CD4-positive, CD25-positive, alpha-beta regulatory T cell (primary cell): ENCODE results near the gene HSPA2. TPM values are rescaled to one million over a fixed set of nuclear protein-coding genes. Genes with fewer than 3 reads are reported as not detected.

ENCODE experiments used
- ATAC-seq, 2 donors: fragments of 150-1000 bp; cut with Tn5 transposase; one replicate each; pipeline ENCODE4 v1.10.0; 2021; ENCODE audit warnings: low read depth in 2 of 2, moderate number of reproducible peaks in 2 of 2, moderate library complexity in 1 of 2
- DNase-seq, 3 donors: peaks; one replicate each; pipeline versions ENCODE4 v3.0.0 to v3.0.0-alpha.2; 2012 to 2022; ENCODE audit warnings: mixed read lengths in 1 of 3
- H3K27ac ChIP-seq: one replicate; pipeline ENCODE4 v1.7.0; 2013; ENCODE audit warnings: mild to moderate bottlenecking, low read length; ENCODE audit not compliant: insufficient read depth, poor library complexity, severe bottlenecking
- H3K27me3 ChIP-seq: one replicate; pipeline ENCODE4 v1.7.0; 2013; ENCODE audit warnings: low read length; ENCODE audit not compliant: control insufficient read depth, insufficient read depth
- H3K36me3 ChIP-seq: one replicate; pipeline ENCODE4 v1.7.0; 2013; ENCODE audit warnings: mild to moderate bottlenecking, low read length, moderate library complexity; ENCODE audit not compliant: control insufficient read depth, insufficient read depth
- H3K4me1 ChIP-seq: 2 replicates; pipeline ENCODE4 v1.7.0; 2013; ENCODE audit warnings: mild to moderate bottlenecking, low read length; ENCODE audit not compliant: insufficient read depth, control insufficient read depth, poor library complexity, severe bottlenecking
- H3K4me3 ChIP-seq: one replicate; pipeline ENCODE4 v1.7.0; 2013; ENCODE audit warnings: low read depth, mild to moderate bottlenecking, low read length, moderate library complexity
- H3K9me3 ChIP-seq, 2 experiments: 1 replicate in 1 of 2; 2 replicates in 1 of 2; pipeline ENCODE4 v1.7.0; 2013; ENCODE audit warnings: low read length in 2 of 2, mild to moderate bottlenecking in 1 of 2, moderate library complexity in 1 of 2; ENCODE audit not compliant: control insufficient read depth in 2 of 2
- H3K27ac Mint-ChIP-seq, 3 donors: one replicate each; pipeline ENCODE4 v1.8.0; 2020 to 2022; ENCODE audit warnings: mild to moderate bottlenecking in 3 of 3, mixed read lengths in 3 of 3, moderate library complexity in 2 of 3
- H3K27me3 Mint-ChIP-seq: one replicate; pipeline ENCODE4 v1.8.0; 2022; ENCODE audit warnings: mild to moderate bottlenecking, mixed read lengths
- H3K36me3 Mint-ChIP-seq: one replicate; pipeline ENCODE4 v1.8.0; 2020; ENCODE audit warnings: mixed read lengths
- H3K4me1 Mint-ChIP-seq, 4 donors: one replicate each; pipeline ENCODE4 v1.8.0; 2020 to 2022; ENCODE audit warnings: mixed read lengths in 4 of 4, mild to moderate bottlenecking in 1 of 4
- H3K4me3 Mint-ChIP-seq, 4 donors: one replicate each; pipeline ENCODE4 v1.8.0; 2020 to 2022; ENCODE audit warnings: mild to moderate bottlenecking in 4 of 4, mixed read lengths in 4 of 4, moderate library complexity in 3 of 4
- H3K9me3 Mint-ChIP-seq, 7 donors: one replicate each; pipeline ENCODE4 v1.8.0; 2020 to 2022; ENCODE audit warnings: mixed read lengths in 7 of 7, mild to moderate bottlenecking in 3 of 7, moderate library complexity in 2 of 7
- polyA plus RNA-seq, 4 donors: library from polyadenylated mRNA; unstranded; fragments of 300-500 nt; fragmentation: Illumina TruSeq; gene quantifications; one replicate each; pipeline ENCODE4 v1.2.3, GENCODE V29; 2021
- total RNA-seq: library from RNA; stranded (reverse); gene quantifications from one replicate; pipeline ENCODE4 v1.2.3, GENCODE V29; 2022

Gene HSPA2
- total and polyA plus RNA-seq, 5 donors from 2014 or later: 0.48 to 2.6 (median 0.65) TPM

- Mint-ChIP-seq H3K4me3 (peak overlapping the region; percentile 90 to 95 (median 95)), H3K36me3 (peaks cover 3% of the 10 kb centered on the region), H3K9me3 (peaks cover 0 to 2% (median 0%) of the 10 kb centered on the region in 7 donors), H3K27ac (peak overlapping the region; percentile 83 to 95 (median 94)), H3K4me1 (peaks cover 38 to 78% (median 59%) of the 10 kb centered on the region in 4 donors), H3K27me3 (peaks cover 8% of the 10 kb centered on the region)
- no peak for ATAC-seq
- DNase-seq: peak in 1 of 3 donors; percentile 30
- H3K36me3 ChIP-seq: no peaks in the 10 kb centered on the region
- no peaks in the 10 kb centered on the region for H3K27me3 ChIP-seq
- no peaks in the 10 kb centered on the region for H3K9me3 ChIP-seq
- H3K4me3 ChIP-seq: peak overlapping the region; percentile 86
- H3K4me1 ChIP-seq: peaks cover 71% of the 10 kb centered on the region
- H3K27ac ChIP-seq: peak overlapping the region; percentile 100
Measured at GRCh38 chr14:64507376-64508156, 33.0 kb upstream of the HSPA2 start.

- peaks cover 0 to 2% (median 0%) of the 10 kb centered on the region in 7 donors for H3K9me3 Mint-ChIP-seq
- peak overlapping the region; percentile 90 to 95 (median 95) for H3K4me3 Mint-ChIP-seq
- no peaks in the 10 kb centered on the region for H3K36me3 ChIP-seq
- H3K4me3 ChIP-seq: peak overlapping the region; percentile 86
- peak overlapping the region; percentile 78 to 95 (median 94) for H3K27ac Mint-ChIP-seq
- H3K27me3 Mint-ChIP-seq: peaks cover 8% of the 10 kb centered on the region
- peak overlapping the region; percentile 100 for H3K27ac ChIP-seq
- no peaks in the 10 kb centered on the region for H3K36me3 Mint-ChIP-seq
- peaks cover 45 to 85% (median 64%) of the 10 kb centered on the region in 4 donors for H3K4me1 Mint-ChIP-seq
- H3K4me1 ChIP-seq: peaks cover 75% of the 10 kb centered on the region
- DNase-seq (peak in 2 of 3 donors; percentile 18 to 63), ATAC-seq (no peak)
- H3K27me3 ChIP-seq: no peaks in the 10 kb centered on the region
- H3K9me3 ChIP-seq: no peaks in the 10 kb centered on the region
Measured at GRCh38 chr14:64508215-64508776, 32.2 kb upstream of the HSPA2 start.

GRCh38 chr14:64509036-64509435 is 31.5 kb upstream of the HSPA2 start:
- Mint-ChIP-seq H3K27ac (peak overlapping the region; percentile 83 to 94 (median 86)), H3K4me1 (peaks cover 49 to 88% (median 70%) of the 10 kb centered on the region in 4 donors), H3K9me3 (no peaks in the 10 kb centered on the region), H3K27me3 (peaks cover 3% of the 10 kb centered on the region), H3K36me3 (peaks cover 3% of the 10 kb centered on the region), H3K4me3 (peak overlapping the region; percentile 62 to 95 (median 76))
- no peaks in the 10 kb centered on the region for H3K9me3 ChIP-seq
- DNase-seq: no peak
- H3K4me3 ChIP-seq: peak overlapping the region; percentile 86
- H3K27ac ChIP-seq: peak overlapping the region; percentile 100
- H3K27me3 ChIP-seq: no peaks in the 10 kb centered on the region
- no peaks in the 10 kb centered on the region for H3K36me3 ChIP-seq
- no peak for ATAC-seq
- H3K4me1 ChIP-seq: peaks cover 73% of the 10 kb centered on the region

- peak overlapping the region; percentile 53 to 68 (median 62) for H3K4me3 Mint-ChIP-seq
- peak; percentile 63 to 75 (median 72) for DNase-seq
- no peaks in the 10 kb centered on the region for H3K36me3 ChIP-seq
- no peaks in the 10 kb centered on the region for H3K9me3 ChIP-seq
- no peaks in the 10 kb centered on the region for H3K27me3 ChIP-seq
- peak overlapping the region; percentile 100 for H3K27ac ChIP-seq
- peaks cover 57 to 97% (median 81%) of the 10 kb centered on the region in 4 donors for H3K4me1 Mint-ChIP-seq
- peaks cover 3% of the 10 kb centered on the region for H3K36me3 Mint-ChIP-seq
- H3K27ac Mint-ChIP-seq: peak overlapping the region; percentile 39 to 94 (median 88)
- no peaks in the 10 kb centered on the region for H3K27me3 Mint-ChIP-seq
- peak overlapping the region; percentile 69 for H3K4me3 ChIP-seq
- H3K9me3 Mint-ChIP-seq: no peaks in the 10 kb centered on the region
- H3K4me1 ChIP-seq: peaks cover 74% of the 10 kb centered on the region
- peak; percentile 49 to 60 for ATAC-seq
Measured at GRCh38 chr14:64510825-64511671, 29.5 kb upstream of the HSPA2 start.

GRCh38 chr14:64513271-64513670 is 27.3 kb upstream of the HSPA2 start:
- Histone ChIP-seq H3K4me3 (no peak overlapping the region), H3K27ac (no peak overlapping the region), H3K4me1 (peaks cover 72% of the 10 kb centered on the region), H3K27me3 (no peaks in the 10 kb centered on the region), H3K36me3 (no peaks in the 10 kb centered on the region), H3K9me3 (no peaks in the 10 kb centered on the region)
- Mint-ChIP-seq H3K36me3 (peaks cover 3% of the 10 kb centered on the region), H3K27me3 (no peaks in the 10 kb centered on the region), H3K4me1 (peaks cover 62 to 93% (median 79%) of the 10 kb centered on the region in 4 donors), H3K9me3 (no peaks in the 10 kb centered on the region), H3K27ac (no peak overlapping the region), H3K4me3 (peak overlapping the region in 2 of 4 donors; percentile 9 to 51)
- DNase-seq (no peak), ATAC-seq (no peak)

- H3K4me3 ChIP-seq: peak overlapping the region; percentile 13
Measured at GRCh38 chr14:64515053-64515452, 25.5 kb upstream of the HSPA2 start.

GRCh38 chr14:64516969-64517368 is 23.6 kb upstream of the HSPA2 start:
- H3K36me3 Mint-ChIP-seq: peaks cover 3% of the 10 kb centered on the region
- H3K4me1 Mint-ChIP-seq: peaks cover 49 to 79% (median 57%) of the 10 kb centered on the region in 4 donors
- Histone ChIP-seq H3K27ac (no peak overlapping the region), H3K4me3 (peak overlapping the region; percentile 61), H3K4me1 (peaks cover 43% of the 10 kb centered on the region), H3K27me3 (no peaks in the 10 kb centered on the region), H3K9me3 (no peaks in the 10 kb centered on the region), H3K36me3 (peaks cover 7% of the 10 kb centered on the region)
- no peak for ATAC-seq
- H3K4me3 Mint-ChIP-seq: peak overlapping the region; percentile 40 to 77 (median 58)
- H3K27me3 Mint-ChIP-seq: no peaks in the 10 kb centered on the region
- H3K9me3 Mint-ChIP-seq: no peaks in the 10 kb centered on the region
- H3K27ac Mint-ChIP-seq: peak overlapping the region; percentile 2 to 65 (median 64)
- DNase-seq: no peak

More at GRCh38 chr14:64515053-64515452, 25.5 kb upstream of the HSPA2 start:
- ATAC-seq: no peak
- Histone ChIP-seq H3K9me3 (no peaks in the 10 kb centered on the region), H3K27ac (no peak overlapping the region), H3K36me3 (no peaks in the 10 kb centered on the region), H3K27me3 (no peaks in the 10 kb centered on the region), H3K4me1 (peaks cover 57% of the 10 kb centered on the region)
- DNase-seq: no peak
- H3K36me3 Mint-ChIP-seq: peaks cover 3% of the 10 kb centered on the region
- H3K9me3 Mint-ChIP-seq: no peaks in the 10 kb centered on the region
- no peak overlapping the region for H3K27ac Mint-ChIP-seq
- H3K27me3 Mint-ChIP-seq: no peaks in the 10 kb centered on the region
- peaks cover 55 to 85% (median 71%) of the 10 kb centered on the region in 4 donors for H3K4me1 Mint-ChIP-seq
- H3K4me3 Mint-ChIP-seq: no peak overlapping the region
